Measurements from ENCODE around the gene CATSPERZ. TPM values are rescaled to one million over a fixed set of nuclear protein-coding genes. Genes with fewer than 3 reads are reported as not detected.
A peak's percentile ranks its signal among the peaks of the same experiment; 100 is the strongest.

CATSPERZ gene
- total and polyA plus RNA-seq, 2 of the 13 experiments (the other 11 are each of a cell fraction or from before 2014, with no cell fraction given): 0.22 to 0.48 TPM

DNA sequence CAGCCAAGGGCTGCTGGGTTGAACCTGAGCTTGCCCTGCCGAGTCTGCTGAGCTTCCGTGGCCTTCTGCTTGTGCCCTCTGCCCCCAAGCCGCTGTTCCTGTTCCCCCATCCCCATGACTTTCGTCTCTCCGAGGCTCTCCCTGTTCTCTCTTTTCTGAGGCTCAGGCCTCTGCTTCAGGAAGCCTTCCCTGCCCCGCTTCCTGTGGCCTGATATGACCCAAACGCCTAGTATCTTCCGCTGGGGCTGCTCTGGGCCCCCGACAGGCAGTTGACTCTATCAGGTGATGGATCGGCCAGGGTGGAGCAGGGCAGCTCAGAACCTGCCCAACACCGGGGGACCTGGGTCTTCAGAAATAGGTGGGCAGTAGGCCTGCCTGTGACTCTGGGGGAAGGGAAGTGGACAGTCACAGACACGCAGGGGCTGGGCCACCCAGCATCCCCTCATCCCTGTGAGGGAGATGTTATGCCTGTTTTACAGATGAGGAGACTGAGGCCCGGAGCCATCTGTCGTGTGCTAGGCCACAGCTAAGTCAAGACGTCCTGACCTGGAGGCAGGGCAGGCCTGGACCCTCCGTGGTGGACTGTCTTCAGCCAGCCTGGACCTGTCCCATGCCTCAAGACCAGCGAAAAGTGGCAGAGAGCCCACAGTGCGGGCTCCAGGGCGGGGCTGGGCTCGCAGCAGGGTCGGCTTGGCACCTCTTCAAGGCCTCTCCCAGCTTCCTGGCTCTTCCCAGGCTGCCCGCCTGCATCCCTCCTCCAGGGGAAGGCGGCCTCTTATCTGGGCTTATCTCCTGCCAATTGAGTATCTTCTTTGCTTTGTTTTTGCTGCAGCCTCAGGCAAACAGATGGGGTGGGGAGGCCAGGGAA, 31.9 kb upstream of the CATSPERZ start (continued):
- TF ChIP-seq NFIB (CRISPR knock-in tag; IDR thresholded peaks at IDR 0.05; ENCODE audit: borderline replicate concordance) (no peak), ZNF33B (CRISPR knock-in tag; IDR thresholded peaks at IDR 0.05) (no peak), KDM4B (CRISPR knock-in tag; IDR thresholded peaks at IDR 0.05) (no peak), ZNF747 (CRISPR knock-in tag; IDR thresholded peaks at IDR 0.05; ENCODE audit: borderline replicate concordance) (no peak), SNAI1 (CRISPR knock-in tag; IDR thresholded peaks at IDR 0.05; ENCODE audit: borderline replicate concordance) (no peak), SCMH1 (CRISPR knock-in tag; IDR thresholded peaks at IDR 0.05; ENCODE audit: borderline replicate concordance) (no peak), ATRX (CRISPR knock-in tag; IDR thresholded peaks at IDR 0.05; ENCODE audit: borderline replicate concordance) (no peak), ZNF737 (CRISPR knock-in tag; IDR thresholded peaks at IDR 0.05; ENCODE audit: borderline replicate concordance) (0 out of 2 replicates have a peak, but pooled peaks have one; percentile 13), ZBTB38 (CRISPR knock-in tag; IDR thresholded peaks at IDR 0.05) (0 out of 2 replicates have a peak, but pooled peaks have one; percentile 29), RNF2 (conservative IDR thresholded peaks at IDR 0.05; ENCODE audit: low read depth) (no peak), ZNF280B (CRISPR knock-in tag; IDR thresholded peaks at IDR 0.05; ENCODE audit: borderline replicate concordance) (0 out of 2 replicates have a peak, but pooled peaks have one; percentile 13), HHEX (CRISPR knock-in tag; IDR thresholded peaks at IDR 0.05) (no peak), EP300 (IDR thresholded peaks at IDR 0.05; ENCODE audit: low read depth in 2 of 2, low read length in 2 of 2) (no peak), EP300 (CRISPR knock-in tag; IDR thresholded peaks at IDR 0.05; ENCODE audit: borderline replicate concordance) (no peak), TGIF2 (CRISPR knock-in tag; IDR thresholded peaks at IDR 0.05) (no peak), CERS6 (CRISPR knock-in tag; IDR thresholded peaks at IDR 0.05) (no peak), ZNF12 (CRISPR knock-in tag; IDR thresholded peaks at IDR 0.05) (no peak), DMAP1 (CRISPR knock-in tag; IDR thresholded peaks at IDR 0.05) (no peak), SP5 (CRISPR knock-in tag; IDR thresholded peaks at IDR 0.05; ENCODE audit: borderline replicate concordance, low read depth) (no peak), MAFG (CRISPR knock-in tag; IDR thresholded peaks at IDR 0.05) (no peak), ARNT2 (CRISPR knock-in tag; IDR thresholded peaks at IDR 0.05; ENCODE audit: low read depth) (no peak), AGO2 (optimal IDR thresholded peaks at IDR 0.05; ENCODE audit: low read depth, low read length) (peak; percentile 26), NFIC (IDR thresholded peaks at IDR 0.05; ENCODE audit: low read length) (no peak), RBM22 (optimal IDR thresholded peaks at IDR 0.05; ENCODE audit: low read length) (peak; percentile 13), KAT7 (CRISPR knock-in tag; IDR thresholded peaks at IDR 0.05; ENCODE audit: borderline replicate concordance) (no peak), ISX (CRISPR knock-in tag; conservative IDR thresholded peaks at IDR 0.05) (no peak), ZIK1 (CRISPR knock-in tag; IDR thresholded peaks at IDR 0.05; ENCODE audit: borderline replicate concordance, low read depth) (no peak)
- TF ChIP-seq, protein P1, sequence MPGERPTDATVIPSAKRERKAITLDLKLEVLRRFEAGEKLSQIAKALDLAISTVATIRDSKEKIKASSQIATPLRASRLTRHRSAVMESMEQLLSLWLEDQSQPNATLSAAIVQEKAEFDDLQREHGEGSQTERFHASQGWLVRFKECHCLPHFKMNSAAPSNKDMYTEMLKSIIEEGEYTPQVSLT (CRISPR knock-in tag; IDR thresholded peaks at IDR 0.05; ENCODE audit: borderline replicate concordance, low read depth): no peak

Data from HepG2 (cell line).